Fibroblast of skin of left quadriceps (primary cell): ENCODE measurements around the gene PRTFDC1.
A peak's percentile ranks its signal among the peaks of the same experiment; 100 is the strongest.

Experiments
- DNase-seq, 2 experiments: peaks; one replicate each; pipeline ENCODE4 v3.0.0-alpha.2; 2013; ENCODE audit warnings: low read depth in 2 of 2

Gene PRTFDC1

DNA sequence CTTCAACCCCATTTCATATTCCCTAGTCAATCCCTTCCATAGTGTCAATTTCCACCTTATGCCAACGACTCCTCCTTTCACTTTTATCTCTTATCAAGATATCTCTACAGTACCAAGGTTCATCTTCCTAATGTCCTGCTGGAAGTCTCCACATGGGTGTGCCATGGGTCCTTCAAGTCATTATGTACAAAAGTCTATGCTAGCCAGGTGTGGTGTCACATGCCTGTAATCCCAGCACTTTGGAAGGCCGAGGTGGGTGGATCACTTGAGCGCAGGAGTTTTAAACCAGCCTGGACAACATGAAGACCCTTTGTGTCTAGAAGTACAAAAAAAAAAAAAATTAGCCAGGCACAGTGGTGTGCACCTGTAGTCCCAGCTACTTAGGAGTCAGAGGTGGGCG lies 47.6 kb downstream of the PRTFDC1 start:
- DNase-seq = no peak

DNA sequence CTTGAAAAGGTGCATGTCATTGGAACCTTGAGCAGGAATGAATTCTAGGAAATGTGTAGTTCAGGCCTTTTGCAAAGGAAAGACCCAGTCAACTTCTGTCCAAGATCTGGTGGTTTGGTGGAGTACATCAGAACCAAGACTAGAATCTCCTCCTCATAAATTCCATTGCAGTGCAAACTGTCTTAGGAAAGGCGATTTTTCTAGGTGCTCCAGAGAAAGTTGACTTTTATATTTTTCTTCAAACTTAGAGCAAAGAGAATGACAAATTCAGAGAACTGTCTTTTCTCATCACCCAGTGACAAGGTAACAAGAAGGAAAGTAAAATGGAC lies 50.0 kb downstream of the PRTFDC1 start:
- DNase-seq = no peak

DNA sequence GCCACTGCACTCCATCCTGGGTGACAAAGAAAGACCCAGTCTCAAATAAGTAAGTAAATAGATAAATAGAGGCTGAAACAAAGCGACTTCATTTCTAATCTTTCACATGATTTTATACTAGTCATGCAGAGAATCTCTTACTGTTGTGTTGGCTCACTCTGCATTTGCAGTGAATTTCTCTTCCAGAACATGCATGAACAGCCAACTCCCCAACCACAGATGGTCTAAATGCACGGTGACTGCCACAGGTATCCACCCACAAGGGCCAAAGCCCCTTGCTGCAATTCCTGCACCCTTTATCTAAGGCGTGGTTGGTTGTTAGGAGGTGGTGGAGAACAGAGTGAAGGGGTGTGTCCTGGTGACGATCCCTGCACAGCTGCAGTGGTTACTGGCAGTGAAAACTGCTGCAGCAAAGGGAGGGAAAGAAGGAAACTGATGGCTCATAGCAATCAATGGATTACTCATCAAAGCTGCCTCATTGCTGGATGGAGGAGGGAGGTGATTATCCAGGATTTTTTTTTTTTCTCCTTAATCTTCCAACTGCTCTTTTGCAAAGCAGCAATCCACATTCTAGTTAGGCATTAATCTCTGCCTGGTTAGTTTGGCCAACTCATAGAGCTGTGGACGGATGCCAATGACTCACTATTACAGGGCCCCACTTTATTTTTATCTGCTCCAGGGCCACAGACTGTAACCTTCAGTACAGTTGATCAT lies 50.6 kb downstream of the PRTFDC1 start:
- DNase-seq = peak; percentile 93 to 95

DNA sequence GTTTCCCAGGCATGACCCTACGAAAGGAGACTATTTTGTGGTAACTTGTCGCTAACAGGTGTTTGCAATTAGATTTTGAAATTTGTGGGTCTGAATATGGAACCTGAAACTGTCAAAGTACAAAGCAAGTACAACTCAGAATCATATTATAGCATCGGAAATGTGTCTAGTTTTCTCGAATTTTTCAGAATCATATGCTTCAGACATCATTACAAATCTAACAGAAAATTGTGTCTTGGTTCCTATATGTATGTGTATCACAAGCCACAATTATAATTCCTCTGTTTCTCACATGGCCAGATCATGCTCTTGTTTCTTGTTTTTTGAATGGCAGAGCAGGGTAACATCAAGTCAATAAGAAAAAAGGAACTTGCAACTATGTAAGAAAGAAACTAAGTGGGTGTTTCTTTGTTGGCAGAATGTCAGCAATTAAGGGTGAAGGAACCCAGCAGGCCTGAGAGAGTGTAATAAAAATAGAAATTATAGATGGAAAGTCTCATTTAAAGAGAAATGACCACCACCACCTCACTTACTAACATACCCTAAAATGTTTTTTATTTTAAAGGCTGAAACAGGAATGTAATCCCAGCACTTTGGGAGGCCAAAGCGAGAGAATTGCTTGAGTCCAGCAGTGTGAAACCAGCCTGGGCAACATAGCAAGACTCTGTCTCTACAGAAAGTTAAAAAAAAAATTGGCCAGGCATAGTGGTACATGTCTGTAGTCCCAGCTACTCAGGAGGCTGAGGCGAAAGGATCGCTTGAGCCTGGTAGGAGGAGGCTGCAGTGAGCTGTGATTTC lies 51.3 kb downstream of the PRTFDC1 start:
- no peak for DNase-seq

DNA sequence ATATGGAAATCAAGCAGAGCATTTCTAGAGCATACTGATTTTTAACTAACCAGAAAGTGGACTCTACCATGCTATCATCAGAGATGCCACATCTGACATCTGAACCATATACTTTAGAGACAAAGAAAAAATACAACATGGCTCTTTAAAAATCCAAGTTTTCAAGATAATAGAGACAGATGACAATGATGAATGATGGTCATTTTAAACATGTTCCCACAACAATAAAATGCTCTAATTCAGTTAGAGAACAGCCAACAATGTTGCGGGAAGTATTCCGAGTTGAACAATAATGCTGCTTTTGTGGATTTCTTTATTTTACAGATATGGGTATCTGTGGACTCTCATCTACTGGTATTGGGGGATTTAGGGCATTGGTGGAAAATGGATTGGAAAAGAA lies 52.8 kb downstream of the PRTFDC1 start:
- DNase-seq = no peak

DNA sequence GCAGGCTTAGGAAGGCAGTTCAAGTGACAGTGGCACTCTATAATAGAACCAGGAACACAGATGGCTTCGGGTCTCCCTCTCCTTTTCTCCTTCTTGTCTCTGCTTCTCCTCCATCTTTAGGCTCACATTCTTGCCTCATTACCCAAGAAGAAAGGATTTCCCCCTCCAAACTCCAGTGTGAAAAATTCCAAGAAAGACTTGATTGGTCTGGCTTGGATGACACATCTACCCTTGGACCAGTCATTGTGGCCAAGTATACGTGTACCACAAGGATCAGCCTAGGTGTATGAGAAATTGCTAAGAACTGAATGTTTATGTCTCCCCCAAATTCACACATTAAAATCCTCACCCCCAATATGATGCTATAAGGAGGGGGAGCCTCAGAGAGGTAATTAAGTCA lies 53.9 kb downstream of the PRTFDC1 start:
- no peak for DNase-seq

DNA sequence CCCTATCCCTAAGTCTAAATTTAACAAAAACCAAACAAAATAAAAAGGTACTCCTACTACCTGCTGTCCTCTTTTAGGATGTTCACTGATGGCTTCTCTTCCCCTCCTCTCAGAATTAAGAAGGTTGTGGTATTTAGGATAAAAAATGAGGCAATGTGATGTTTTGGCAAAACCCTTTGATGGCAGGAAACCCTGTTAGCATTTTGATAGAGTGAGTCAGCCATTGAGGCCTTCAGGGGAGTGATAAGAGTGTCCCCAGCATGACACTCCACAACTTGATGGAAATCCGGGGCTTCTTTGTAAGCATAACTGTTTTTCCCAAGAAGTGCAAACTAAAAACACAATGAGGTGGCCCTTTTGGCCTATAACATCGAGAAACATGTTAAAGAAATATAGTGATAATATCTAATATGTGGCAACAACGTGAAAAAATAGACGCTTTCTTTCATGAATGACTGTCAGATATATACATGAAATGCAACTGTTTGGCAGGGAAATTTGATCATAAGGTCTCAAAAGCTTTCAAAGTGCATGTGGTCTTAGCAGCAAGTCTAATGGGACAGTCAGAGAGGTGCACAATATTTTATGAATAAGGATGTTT lies 55.0 kb downstream of the PRTFDC1 start:
- DNase-seq = no peak

DNA sequence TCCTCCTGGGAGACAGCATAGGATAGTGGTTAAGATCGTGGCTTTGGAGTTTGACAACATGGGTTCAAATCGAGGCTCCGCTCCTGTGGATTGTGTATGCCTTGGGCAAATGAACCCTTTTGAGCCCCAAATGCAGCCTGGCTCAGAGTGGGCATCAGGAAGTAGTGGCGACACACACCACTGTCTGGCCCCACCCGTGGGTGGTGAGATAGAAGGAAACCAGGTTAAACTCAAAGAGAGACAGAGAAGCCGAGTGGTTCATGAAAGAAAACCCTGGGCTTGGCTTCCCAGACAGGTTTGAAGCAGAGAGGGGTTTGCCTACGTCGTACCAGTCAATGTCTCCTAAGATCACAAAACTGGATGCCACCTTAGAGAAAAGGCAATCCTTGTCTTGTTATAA lies 57.7 kb downstream of the PRTFDC1 start:
- no peak for DNase-seq

DNA sequence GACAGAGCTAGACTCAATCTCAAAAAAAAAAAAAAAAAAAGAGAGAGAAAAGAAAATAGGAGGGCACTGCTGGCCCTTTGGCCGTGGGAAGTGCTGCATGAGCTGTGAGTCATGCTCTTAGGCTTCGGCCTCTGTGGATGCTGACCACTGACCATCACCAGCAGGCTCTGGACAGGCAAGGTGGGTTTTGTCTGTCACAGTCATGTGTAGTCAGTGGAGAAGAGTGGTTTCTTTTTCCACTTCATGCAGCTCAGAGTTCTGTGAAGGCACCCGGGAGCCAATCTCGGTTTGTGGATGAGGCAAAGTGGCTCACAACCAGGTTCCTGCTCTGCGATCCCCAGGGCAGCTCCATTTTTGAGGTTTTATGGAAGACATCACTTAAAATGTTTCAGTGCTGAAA lies 58.1 kb downstream of the PRTFDC1 start:
- DNase-seq = no peak

DNA sequence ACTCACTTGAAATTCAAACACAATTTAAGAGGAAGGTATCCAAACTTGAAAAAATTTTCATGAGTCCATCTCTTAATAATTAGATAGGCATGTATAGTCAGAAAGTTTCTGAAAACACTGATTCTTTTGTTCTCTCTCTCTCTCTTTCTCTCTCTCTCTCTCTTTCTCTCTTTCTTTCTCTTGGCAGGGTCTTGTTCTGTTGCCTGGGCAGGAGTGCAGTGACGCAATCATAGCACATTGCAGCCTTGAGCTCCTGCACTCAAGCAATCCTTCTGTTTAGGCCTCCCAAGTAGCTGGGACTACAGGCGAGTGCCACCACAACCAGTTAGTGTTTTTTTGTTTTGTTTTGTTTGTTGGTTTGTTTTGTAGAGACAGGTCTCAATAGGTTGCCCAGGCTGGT lies 59.3 kb downstream of the PRTFDC1 start:
- no peak for DNase-seq

DNA sequence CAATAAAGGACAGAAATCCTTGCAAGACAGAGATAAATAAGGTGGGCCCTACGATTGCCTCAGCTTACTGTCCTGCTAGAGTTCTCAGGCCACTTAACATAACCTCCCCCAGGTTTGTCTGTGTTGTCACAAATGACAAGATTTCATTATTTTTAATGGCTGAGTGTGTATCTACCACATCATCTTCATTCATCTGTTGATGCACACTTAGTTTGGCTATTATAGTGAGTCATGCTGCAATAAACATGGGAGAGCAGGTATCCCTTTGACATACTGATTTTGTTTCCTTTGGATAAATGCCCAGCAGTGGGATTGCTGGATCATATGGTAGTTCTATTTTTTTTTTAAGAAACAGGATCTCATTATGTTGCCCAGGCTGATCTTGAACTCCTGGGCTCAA lies 60.6 kb downstream of the PRTFDC1 start:
- DNase-seq = peak; percentile 68 to 70

DNA sequence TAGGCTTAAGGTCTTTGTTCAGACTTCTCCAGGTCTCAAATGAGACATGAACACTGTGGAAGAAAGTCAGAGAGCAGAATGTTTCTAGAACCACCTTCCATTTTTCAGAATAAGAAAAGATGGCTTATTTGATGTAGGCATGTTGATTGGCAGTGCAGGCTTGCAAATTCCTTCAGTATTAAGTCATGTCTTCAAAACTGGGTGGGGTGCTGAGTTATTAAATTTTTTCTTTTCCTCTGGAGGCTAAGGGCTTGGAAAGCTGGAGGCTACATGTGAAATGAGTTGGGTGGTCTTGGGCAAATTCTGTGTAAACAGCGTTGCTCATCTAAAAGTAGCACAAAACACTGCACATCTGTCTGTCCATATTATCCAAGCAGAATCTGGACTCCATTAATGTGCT lies 62.8 kb downstream of the PRTFDC1 start:
- DNase-seq = no peak

DNA sequence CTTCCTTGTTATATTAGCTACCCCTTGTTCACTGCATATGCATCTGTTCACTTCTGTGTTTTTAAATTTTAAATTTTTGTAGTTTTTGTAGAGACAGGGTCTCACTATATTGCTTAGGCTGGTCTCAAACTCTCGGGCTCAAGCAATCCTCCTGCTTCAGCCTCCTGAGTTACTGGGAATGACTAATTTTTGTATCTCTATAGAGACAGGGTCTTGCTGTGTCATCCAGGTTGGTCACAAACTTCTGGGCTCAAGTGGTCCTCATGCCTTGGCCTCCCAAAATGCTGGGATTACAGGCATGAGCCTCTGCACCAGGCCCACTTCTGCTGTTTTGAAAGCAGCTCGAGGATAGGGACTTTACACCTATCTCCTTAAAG lies 64.6 kb downstream of the PRTFDC1 start:
- no peak for DNase-seq

DNA sequence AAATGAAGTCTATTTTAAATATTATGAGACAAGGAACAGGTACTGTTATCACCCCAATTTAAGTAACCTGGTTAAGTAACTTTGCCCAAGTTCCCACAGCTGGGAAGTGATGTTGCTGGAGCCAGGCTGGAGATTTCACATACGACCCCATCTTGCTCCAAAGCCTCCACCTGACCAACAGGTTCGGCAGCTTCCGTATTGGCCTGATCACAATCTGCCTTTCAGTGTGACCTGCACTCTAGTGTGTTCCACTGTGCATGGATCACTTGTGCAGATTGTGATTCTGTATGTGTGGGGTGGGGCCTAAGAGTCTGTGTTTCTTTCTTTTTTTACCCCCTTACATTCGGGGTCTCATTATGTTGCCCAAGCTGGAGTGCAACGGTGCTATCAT lies 66.1 kb downstream of the PRTFDC1 start:
- no peak for DNase-seq

DNA sequence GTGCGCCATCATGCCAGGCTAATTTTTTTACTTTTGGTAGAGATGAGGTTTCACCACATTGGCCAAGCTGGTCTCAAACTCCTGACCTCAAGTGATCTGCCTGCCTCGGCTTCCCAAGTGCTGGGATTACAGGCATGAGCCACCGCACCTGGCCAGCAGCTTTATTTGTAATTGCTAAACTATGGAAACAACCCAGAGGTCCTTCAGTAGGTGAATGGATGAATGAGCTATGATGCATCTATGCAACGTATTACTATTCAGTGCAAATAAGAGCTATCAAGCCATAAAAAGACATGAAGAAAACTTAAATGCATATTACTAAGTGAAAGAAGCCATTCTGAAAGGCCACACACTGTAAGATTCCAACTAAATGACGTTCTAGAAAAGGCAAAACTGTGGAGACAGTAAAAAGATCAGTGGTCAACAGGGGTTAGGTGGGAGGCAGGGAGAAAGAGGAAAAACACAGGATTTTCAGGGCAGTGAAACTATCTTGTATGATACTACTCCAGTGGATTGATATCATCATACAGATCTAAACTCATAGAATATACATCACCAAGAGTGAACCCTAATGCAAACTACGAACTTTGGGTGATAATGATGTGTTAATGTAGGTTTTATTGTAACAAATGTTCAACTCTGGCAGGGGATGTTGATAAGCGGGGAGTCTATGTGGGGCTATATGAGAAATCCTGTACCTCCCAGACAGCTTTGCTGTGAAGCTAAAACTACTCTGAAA lies 66.7 kb downstream of the PRTFDC1 start:
- DNase-seq = no peak

DNA sequence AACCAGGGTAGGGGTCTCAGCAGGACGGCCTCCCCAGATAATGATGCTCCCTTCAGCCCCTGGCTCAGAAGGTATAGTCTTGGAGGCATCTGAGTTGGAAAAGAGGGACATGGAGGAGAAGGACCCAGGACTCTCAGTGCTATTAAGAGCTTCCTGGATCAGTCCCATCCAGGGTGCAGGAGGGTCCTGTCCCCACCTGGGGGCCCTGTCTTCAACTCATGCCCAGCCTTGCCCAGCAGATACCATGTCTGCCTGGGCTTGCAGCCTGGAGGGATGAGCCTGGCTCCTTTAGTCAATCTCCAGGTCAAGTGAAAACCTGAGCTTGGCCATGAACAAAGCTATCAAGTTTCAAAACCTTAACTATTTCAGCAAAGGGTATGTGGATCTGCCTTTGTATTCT lies 67.6 kb downstream of the PRTFDC1 start:
- DNase-seq = no peak

DNA sequence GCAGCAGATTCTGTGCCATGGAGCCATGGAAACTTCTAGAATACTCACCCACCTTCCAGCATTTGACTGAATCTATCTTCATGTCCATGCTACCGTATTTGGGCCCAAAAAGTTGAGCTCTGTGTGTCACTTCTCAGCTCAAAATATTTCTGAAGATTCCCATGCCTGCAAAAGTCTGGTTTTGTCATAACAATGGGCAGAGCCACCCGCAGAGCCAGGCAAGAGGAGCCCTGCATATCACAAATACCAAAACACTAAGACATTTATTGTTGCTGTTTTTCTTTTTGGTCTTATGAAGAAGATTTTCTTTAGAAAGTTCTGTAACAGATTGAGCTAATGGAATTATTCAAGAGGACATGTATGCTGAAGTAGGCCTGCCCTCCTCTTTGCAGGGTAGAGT lies 68.1 kb downstream of the PRTFDC1 start:
- no peak for DNase-seq

DNA sequence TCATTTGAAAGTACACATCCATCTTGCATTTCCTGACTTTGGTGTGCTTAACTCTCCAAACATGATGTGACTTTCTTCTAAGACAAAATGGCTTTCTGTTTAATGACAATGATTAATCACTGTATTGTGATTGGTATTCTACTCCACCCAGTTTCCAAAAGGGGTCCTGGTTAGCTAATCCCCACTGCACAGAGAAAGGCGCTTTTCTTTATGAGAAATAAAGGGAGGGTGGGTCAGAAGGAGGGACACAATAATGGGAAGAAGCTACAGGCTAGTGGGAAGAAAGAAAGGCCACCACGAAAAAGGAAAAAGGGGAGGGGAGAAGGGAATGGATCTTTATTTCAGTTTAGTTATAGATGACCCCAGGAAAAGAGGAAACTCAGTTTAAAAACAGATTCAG lies 69.2 kb downstream of the PRTFDC1 start:
- DNase-seq = no peak

DNA sequence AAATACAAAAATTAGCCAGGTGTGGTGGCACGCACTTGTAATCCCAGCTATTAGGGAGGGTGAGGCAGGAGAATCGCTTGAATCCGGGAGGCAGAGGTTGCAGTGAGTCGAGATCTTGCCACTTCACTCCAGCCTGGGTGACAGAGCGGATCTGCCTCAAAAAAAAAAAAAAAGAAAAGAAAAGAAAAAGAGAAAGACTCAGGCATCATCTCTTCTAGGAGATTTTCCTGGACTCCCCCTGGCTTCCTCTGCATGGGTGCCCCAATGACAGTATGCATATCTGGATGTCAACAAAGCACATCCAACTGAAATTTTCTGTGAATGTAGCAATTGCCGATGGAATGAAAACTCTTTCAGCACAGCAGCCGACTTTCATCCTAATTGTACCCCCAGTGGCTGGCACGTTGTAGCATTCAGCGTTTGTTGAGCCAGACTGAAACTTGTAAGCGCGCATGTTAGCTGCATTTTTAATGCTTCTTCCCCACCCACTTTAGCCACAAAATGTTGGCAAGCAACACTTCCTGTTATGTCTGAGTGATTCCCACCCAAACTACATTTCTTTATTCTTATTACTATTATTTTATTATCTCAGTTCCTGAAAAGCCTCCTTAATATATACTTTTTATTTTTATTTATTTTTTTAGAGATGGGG lies 70.2 kb downstream of the PRTFDC1 start:
- peak; percentile 55 to 60 for DNase-seq

DNA sequence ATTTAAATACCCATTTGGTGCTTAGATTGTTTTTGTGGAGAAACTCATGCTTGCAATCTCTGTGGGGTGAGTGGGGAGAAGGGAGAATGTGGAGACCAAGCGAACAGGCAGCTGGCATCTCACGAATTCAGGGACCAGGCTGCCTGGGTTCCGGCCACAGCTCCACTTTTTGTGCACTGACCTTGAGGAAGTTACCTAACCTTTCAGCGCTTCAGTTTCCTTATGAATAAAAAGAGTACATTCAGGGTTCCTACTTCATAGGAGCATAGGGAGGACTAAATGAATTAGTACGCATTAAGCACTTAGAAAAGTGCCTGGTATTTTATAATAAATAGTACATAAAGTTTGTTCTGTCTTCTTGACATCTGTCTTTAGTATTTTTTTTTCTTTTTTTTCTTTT lies 72.5 kb downstream of the PRTFDC1 start:
- no peak for DNase-seq

DNA sequence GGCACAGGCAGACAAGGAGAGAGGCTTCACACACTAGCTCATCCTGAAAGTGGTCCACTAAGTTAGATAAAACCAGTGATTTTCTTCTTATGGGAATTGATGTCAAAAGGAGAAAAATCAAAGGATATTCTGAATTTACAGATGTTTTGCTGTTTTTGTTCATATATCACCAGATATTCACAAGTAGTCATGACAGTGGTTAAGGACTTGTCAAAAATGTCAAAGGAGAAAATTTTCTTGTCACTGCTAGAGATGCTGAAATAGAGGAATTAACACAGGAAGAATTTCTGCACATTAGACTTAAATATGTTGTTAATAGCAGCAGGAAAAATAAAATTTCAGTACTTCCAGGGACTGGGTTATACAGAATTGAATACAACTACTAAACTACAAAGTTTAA lies 78.3 kb downstream of the PRTFDC1 start:
- DNase-seq = no peak

DNA sequence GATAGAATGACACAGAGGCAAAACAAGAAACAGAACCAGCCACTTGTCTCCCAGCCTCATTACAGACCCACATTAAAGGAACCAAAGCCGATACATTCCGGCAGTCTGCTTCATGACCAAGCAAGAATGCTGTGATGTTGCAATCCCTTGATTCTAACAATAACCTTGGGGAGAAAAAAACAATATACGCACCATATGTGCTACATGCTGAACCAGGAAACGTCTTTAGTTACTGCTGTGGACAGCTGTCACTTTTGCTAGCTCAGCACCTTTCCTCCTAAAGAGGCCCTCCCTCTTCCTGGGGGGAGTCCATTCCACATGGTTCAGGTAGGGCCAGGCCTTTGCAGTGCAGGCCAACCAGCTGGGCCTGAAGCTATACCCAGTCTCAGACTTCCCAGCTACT lies 79.1 kb downstream of the PRTFDC1 start:
- peak; percentile 93 for DNase-seq
